HCT116 (cell line): ENCODE data around the gene ADCY2. TPM values are rescaled to one million over a fixed set of nuclear protein-coding genes. Genes with fewer than 3 reads are reported as not detected.

ENCODE experiments used
- ATAC-seq: fragments of 200-7000 bp; cut with Tn5 transposase; 2 replicates; pipeline ENCODE4 v1.9.1; 2020; ENCODE audit warnings: mild to moderate bottlenecking, moderate library complexity
- BruUV-seq: library from RNA; stranded (reverse); fragments of 400-500 nt; replicated peaks from 2 replicates; lab custom pipeline; 2021; lab: Mats Ljungman, UMichigan
- CTCF ChIA-PET: fragments of 300-600 bp; sonication (Branson Sonifier 250); formaldehyde crosslinking; loops from one replicate; lab custom pipeline; 2021; ENCODE audit warnings: antibody characterized with exemption; lab: Charles Lee
- POLR2A ChIA-PET: fragments of 300-600, 350-600 bp; sonication (Branson Sonifier 250); formaldehyde crosslinking; loops from one replicate; lab custom pipeline; 2021; ENCODE audit warnings: antibody characterized with exemption; lab: Charles Lee
- RAD21 ChIA-PET, 2 experiments: fragments of 300-600 bp; sonication (Branson Sonifier 250); formaldehyde crosslinking; loops; one replicate each; lab custom pipeline; 2023; ENCODE audit warnings: low total read pairs in 2 of 2; ENCODE audit not compliant: uncharacterized antibody in 2 of 2, unreplicated experiment in 2 of 2, low non-redundant PET in 1 of 2; lab: Charles Lee
- DNase-seq: peaks from one replicate; pipeline ENCODE4 v3.0.0-alpha.2; 2010; ENCODE audit warnings: low read depth, low spot score
- H2AFZ ChIP-seq: fragments of 200-600 bp; shearing (Covaris generic), sonication (generic); 2 replicates; pipeline ENCODE4 v1.6.1; 2017; ENCODE audit warnings: low read depth, mixed run types, mixed read lengths, antibody characterized with exemption, low read length; ENCODE audit not compliant: poor library complexity, severe bottlenecking
- H3K27ac ChIP-seq: 2 replicates; pipeline ENCODE4 v1.5.1; 2012; ENCODE audit warnings: low read depth, low read length
- H3K27me3 ChIP-seq: fragments of 200-600 bp; sonication (generic); 2 replicates; pipeline ENCODE4 v1.6.1; 2016; ENCODE audit warnings: mixed run types, low read length, mixed read lengths; ENCODE audit not compliant: insufficient read depth
- H3K36me3 ChIP-seq, 2 experiments: fragments of 200-500 bp in 1 of 2; fragments of 200-600 bp in 1 of 2; sonication (Bioruptor generic) in 1 of 2; sonication (generic) in 1 of 2; 2 replicates each; pipeline versions ENCODE4 v1.5.1 to v1.6.1; 2014 to 2016; ENCODE audit warnings: low read length in 2 of 2, inconsistent platforms in 1 of 2, mixed read lengths in 1 of 2, mixed run types in 1 of 2; ENCODE audit not compliant: insufficient read depth in 2 of 2, control insufficient read depth in 1 of 2
- H3K4me1 ChIP-seq, 2 experiments: fragments of 200-600 bp in 1 of 2; sonication (generic) in 1 of 2; 2 replicates each; pipeline versions ENCODE4 v1.5.1 to v1.6.1; 2012 to 2017; ENCODE audit warnings: low read length in 2 of 2, inconsistent platforms in 1 of 2, mild to moderate bottlenecking in 1 of 2, mixed read lengths in 1 of 2, mixed run types in 1 of 2, moderate library complexity in 1 of 2; ENCODE audit not compliant: insufficient read depth in 2 of 2, control insufficient read depth in 1 of 2
- H3K4me2 ChIP-seq: fragments of 200-600 bp; sonication (generic); 2 replicates; pipeline ENCODE4 v1.6.1; 2017; ENCODE audit warnings: mixed run types, low read length, mixed read lengths
- H3K4me3 ChIP-seq, 2 experiments: fragments of 200-600 bp in 1 of 2; sonication (generic) in 1 of 2; replicated peaks in 1 of 2; 2 replicates each; pipeline ENCODE4 v1.5.1; 2011 to 2016; ENCODE audit warnings: low read length in 2 of 2, control low read depth in 1 of 2, low read depth in 1 of 2, mild to moderate bottlenecking in 1 of 2, mixed read lengths in 1 of 2, mixed run types in 1 of 2
- H3K79me2 ChIP-seq: fragments of 200-600 bp; sonication (generic); 2 replicates; pipeline ENCODE4 v1.6.1; 2017; ENCODE audit warnings: mild to moderate bottlenecking, mixed run types, low read length, moderate library complexity, mixed read lengths; ENCODE audit not compliant: insufficient read depth
- H3K9ac ChIP-seq: fragments of 200-600 bp; sonication (generic); 2 replicates; pipeline ENCODE4 v1.6.1; 2016; ENCODE audit warnings: low read length, mixed read lengths
- H3K9me2 ChIP-seq: fragments of 200-600 bp; sonication (generic), shearing (Covaris generic); 2 replicates; pipeline ENCODE4 v1.6.1; 2017; ENCODE audit warnings: mixed run types, mild to moderate bottlenecking, moderate library complexity; ENCODE audit not compliant: insufficient read depth
- H3K9me3 ChIP-seq, 2 experiments: fragments of 200-500 bp in 1 of 2; fragments of 200-600 bp in 1 of 2; sonication (Bioruptor generic) in 1 of 2; sonication (generic) in 1 of 2; 2 replicates each; pipeline ENCODE4 v1.6.1; 2014 to 2017; ENCODE audit warnings: low read length in 2 of 2, mixed read lengths in 2 of 2, inconsistent platforms in 1 of 2, low read depth in 1 of 2, mild to moderate bottlenecking in 1 of 2, mixed run types in 1 of 2, moderate library complexity in 1 of 2; ENCODE audit not compliant: control insufficient read depth in 1 of 2, insufficient read depth in 1 of 2
- H4K20me1 ChIP-seq: fragments of 200-600 bp; sonication (generic), shearing (Covaris generic); 2 replicates; pipeline ENCODE4 v1.6.1; 2017; ENCODE audit warnings: mixed run types, mild to moderate bottlenecking, moderate library complexity; ENCODE audit not compliant: insufficient read depth
- CBX3 ChIP-seq: IDR thresholded peaks from 2 replicates; pipeline ENCODE4 v1.6.1; 2012; ENCODE audit warnings: low read depth
- CEBPB ChIP-seq: IDR thresholded peaks from 2 replicates; pipeline ENCODE4 v1.6.1; 2012; ENCODE audit warnings: low read depth
- CTCF ChIP-seq, 3 experiments: fragments of 200-600 bp in 1 of 3; sonication (generic) in 1 of 3; IDR thresholded peaks in 2 of 3; conservative IDR thresholded peaks in 1 of 3; 2 replicates each; pipeline ENCODE4 v1.5.1; 2012 to 2017; ENCODE audit warnings: low read depth in 2 of 3, low read length in 2 of 3, antibody characterized with exemption in 1 of 3, borderline replicate concordance in 1 of 3, control low read depth in 1 of 3, mild to moderate bottlenecking in 1 of 3, mixed read lengths in 1 of 3, mixed run types in 1 of 3, moderate library complexity in 1 of 3; ENCODE audit not compliant: insufficient read depth in 1 of 3
- EGR1 ChIP-seq: IDR thresholded peaks from 2 replicates; pipeline ENCODE4 v1.6.1; 2012; ENCODE audit warnings: low read depth
- EZH2 ChIP-seq: fragments of 200-600 bp; sonication (generic); IDR thresholded peaks from 2 replicates; pipeline ENCODE4 v1.6.1; 2017; ENCODE audit warnings: antibody characterized with exemption, mixed run types
- JUND ChIP-seq: IDR thresholded peaks from 2 replicates; pipeline ENCODE4 v1.6.1; 2012
- MAX ChIP-seq: IDR thresholded peaks from 2 replicates; pipeline ENCODE4 v1.6.1; 2012
- RAD21 ChIP-seq: IDR thresholded peaks from 2 replicates; pipeline ENCODE4 v1.6.1; 2012; ENCODE audit warnings: low read depth, mild to moderate bottlenecking
- TCF7L2 ChIP-seq: IDR thresholded peaks from 2 replicates; pipeline ENCODE4 v1.7.0; 2011; ENCODE audit warnings: borderline replicate concordance, inconsistent platforms; ENCODE audit not compliant: insufficient read depth, insufficient read length; ENCODE audit errors: extremely low read depth
- YY1 ChIP-seq: IDR thresholded peaks from 2 replicates; pipeline ENCODE4 v1.6.1; 2011; ENCODE audit warnings: low read length, low read depth, moderate library complexity, mild to moderate bottlenecking; ENCODE audit not compliant: insufficient replicate concordance; ENCODE audit errors: extremely low read depth
- ZFX ChIP-seq: fragments of 450-650 bp; IDR thresholded peaks from 2 replicates; pipeline ENCODE4 v1.6.1; 2017
- intact Hi-C: fragments of 100-400 bp; cut with micrococcal nuclease; formaldehyde crosslinking; loops from 2 replicates; pipeline ENCODE4 v1.10.0; 2022
- total RNA-seq: library from RNA; stranded (reverse); gene quantifications from one replicate; pipeline ENCODE4 v1.2.1, GENCODE V29; 2021; ENCODE audit not compliant: unreplicated experiment

Gene ADCY2
- total RNA-seq, 1 experiment from 2014 or later: 0.15 TPM

- no peak overlapping the region for H3K4me3 ChIP-seq
- no peaks in the 10 kb centered on the region for H3K79me2 ChIP-seq
- peaks cover 2% of the 10 kb centered on the region; the same call in 1 of the 2 replicates for H3K27me3 ChIP-seq
- H3K4me2 ChIP-seq: no peak overlapping the region
- ATAC-seq: no peak
- no peaks in the 10 kb centered on the region for H4K20me1 ChIP-seq
- H2AFZ ChIP-seq: no peak overlapping the region
- TF ChIP-seq EGR1 (no peak), CEBPB (no peak), TCF7L2 (no peak), CBX3 (no peak), CTCF (IDR thresholded peaks at IDR 0.05 in 2 of 3, conservative IDR thresholded peaks at IDR 0.05 in 1 of 3; ENCODE audit: borderline replicate concordance in 1 of 3, insufficient read depth in 1 of 3, low read depth in 2 of 3, low read length in 2 of 3) (no peak), ZFX (no peak), RAD21 (no peak), MAX (no peak), EZH2 (no peak), JUND (no peak), YY1 (no peak)
- RAD21 ChIA-PET: no interaction called here
- CTCF ChIA-PET: no interaction called here
- no peaks in the 10 kb centered on the region for H3K9me3 ChIP-seq
- no TSS peak for BruUV-seq
- no peak overlapping the region for H3K27ac ChIP-seq
- H3K36me3 ChIP-seq: no peaks in the 10 kb centered on the region
- no peaks in the 10 kb centered on the region for H3K9me2 ChIP-seq
- intact Hi-C loops: loop anchor here (10.0 kb wide), 1 partner anchor 927 kb away; no protein-coding TSS in a partner anchor
- no peaks in the 10 kb centered on the region for H3K4me1 ChIP-seq
- POLR2A ChIA-PET: no interaction called here
- H3K9ac ChIP-seq: no peak overlapping the region
- no peak for DNase-seq
These were observed 355.9 kb downstream of the ADCY2 start for GRCh38 chr5:7751874-7752273.
